HepG2 (cell line): Measurements from ENCODE around the gene CAMK1D. TPM values are rescaled to one million over a fixed set of nuclear protein-coding genes. Genes with fewer than 3 reads are reported as not detected.

Experiments
- DZIP1 ChIP-seq: sonication (generic); formaldehyde crosslinking; IDR thresholded peaks from 2 replicates; pipeline ENCODE4 v1.5.0; 2020; ENCODE audit warnings: mild to moderate bottlenecking, missing genetic modification reagents
- FOXM1 ChIP-seq: sonication (generic); formaldehyde crosslinking; IDR thresholded peaks from 2 replicates; pipeline ENCODE4 v1.5.0; 2020; ENCODE audit warnings: missing genetic modification reagents
- GATAD2A ChIP-seq: IDR thresholded peaks from 2 replicates; pipeline ENCODE4 v1.6.1; 2016
- GMEB1 ChIP-seq: sonication (generic); formaldehyde crosslinking; IDR thresholded peaks from 2 replicates; pipeline ENCODE4 v1.5.1; 2020; ENCODE audit warnings: missing genetic modification reagents, mild to moderate bottlenecking, borderline replicate concordance
- HDAC1 ChIP-seq: sonication (generic); formaldehyde crosslinking; IDR thresholded peaks from 2 replicates; pipeline ENCODE4 v1.5.1; 2020; ENCODE audit warnings: mild to moderate bottlenecking, missing genetic modification reagents
- MBNL3 ChIP-seq: fragments of 250-450 bp; sonication (Bioruptor Pico); conservative IDR thresholded peaks from 2 replicates; pipeline ENCODE4 v1.8.0; 2022; ENCODE audit warnings: mild to moderate bottlenecking, inconsistent platforms
- NCOA2 ChIP-seq: sonication (generic); formaldehyde crosslinking; IDR thresholded peaks from 2 replicates; pipeline ENCODE4 v1.8.0; 2022; ENCODE audit warnings: inconsistent platforms
- NFKB2 ChIP-seq: sonication (generic); formaldehyde crosslinking; IDR thresholded peaks from 2 replicates; pipeline ENCODE4 v1.4.0; 2020; ENCODE audit warnings: missing genetic modification reagents, borderline replicate concordance
- NR0B2 ChIP-seq: sonication (generic); formaldehyde crosslinking; IDR thresholded peaks from 2 replicates; pipeline ENCODE4 v1.4.0; 2020; ENCODE audit warnings: mild to moderate bottlenecking, missing genetic modification reagents
- RELA ChIP-seq: sonication (generic); formaldehyde crosslinking; IDR thresholded peaks from 2 replicates; pipeline ENCODE4 v1.4.0; 2020; ENCODE audit warnings: missing genetic modification reagents
- SALL2 ChIP-seq: sonication (generic); formaldehyde crosslinking; IDR thresholded peaks from 2 replicates; pipeline ENCODE4 v1.8.1; 2023; ENCODE audit warnings: mild to moderate bottlenecking, missing genetic modification reagents, inconsistent platforms
- SAP130 ChIP-seq: IDR thresholded peaks from 2 replicates; pipeline ENCODE4 v1.6.1; 2016; ENCODE audit warnings: low read depth
- ZBTB34 ChIP-seq: sonication (generic); formaldehyde crosslinking; IDR thresholded peaks from 2 replicates; pipeline ENCODE4 v1.8.0; 2022; ENCODE audit warnings: mild to moderate bottlenecking, missing genetic modification reagents
- ZBTB38 ChIP-seq: sonication (generic); formaldehyde crosslinking; IDR thresholded peaks from 2 replicates; pipeline ENCODE4 v1.5.1; 2020; ENCODE audit warnings: mild to moderate bottlenecking, missing genetic modification reagents
- ZMYM2 ChIP-seq: sonication (generic); formaldehyde crosslinking; IDR thresholded peaks from 2 replicates; pipeline ENCODE4 v1.8.0; 2022; ENCODE audit warnings: mild to moderate bottlenecking, missing genetic modification reagents
- ZNF224 ChIP-seq: sonication (generic); formaldehyde crosslinking; IDR thresholded peaks from 2 replicates; pipeline ENCODE4 v1.5.0; 2020; ENCODE audit warnings: mild to moderate bottlenecking, missing genetic modification reagents
- ZNF44 ChIP-seq: sonication (generic); formaldehyde crosslinking; IDR thresholded peaks from 2 replicates; pipeline ENCODE4 v1.5.1; 2020; ENCODE audit warnings: mild to moderate bottlenecking, missing genetic modification reagents
- ZNF550 ChIP-seq: sonication (generic); formaldehyde crosslinking; IDR thresholded peaks from 2 replicates; pipeline ENCODE4 v1.4.0; 2020; ENCODE audit warnings: mild to moderate bottlenecking, missing genetic modification reagents, borderline replicate concordance
- ZNF577 ChIP-seq: sonication (generic); formaldehyde crosslinking; IDR thresholded peaks from 2 replicates; pipeline ENCODE4 v1.4.0; 2020; ENCODE audit warnings: mild to moderate bottlenecking, low read depth, missing genetic modification reagents, borderline replicate concordance
- ZNF607 ChIP-seq: sonication (generic); formaldehyde crosslinking; IDR thresholded peaks from 2 replicates; pipeline ENCODE4 v1.5.1; 2020; ENCODE audit warnings: missing genetic modification reagents, mild to moderate bottlenecking, borderline replicate concordance
- ZNF776 ChIP-seq: sonication (generic); formaldehyde crosslinking; IDR thresholded peaks from 2 replicates; pipeline ENCODE4 v1.4.0; 2020; ENCODE audit warnings: mild to moderate bottlenecking, missing genetic modification reagents
- ZSCAN31 ChIP-seq: sonication (generic); formaldehyde crosslinking; IDR thresholded peaks from 2 replicates; pipeline ENCODE4 v1.5.0; 2020; ENCODE audit warnings: low read depth, mild to moderate bottlenecking, missing genetic modification reagents
- polyA plus RNA-seq, 8 experiments: library from polyadenylated mRNA; depleted of rRNA in 3 of 8; stranded (reverse) in 7 of 8; unstranded in 1 of 8; fragments of >200 nt; fragmentation: Illumina TruSeq in 4 of 8; extraction: Trizol in 4 of 8; gene quantifications; 2 replicates each; pipeline versions ENCODE4 v1.2.1 to v1.2.3, GENCODE V29; 2011 to 2016; ENCODE audit warnings: low read depth in 4 of 8, missing spikeins in 1 of 8, mixed read lengths in 1 of 8; ENCODE audit not compliant: insufficient read depth in 1 of 8
- total RNA-seq, 5 experiments: library from RNA; depleted of rRNA; stranded (reverse); fragments of >200 nt; fragmentation: Illumina TruSeq; extraction: Trizol; gene quantifications; 2 replicates each; pipeline ENCODE4 v1.2.3, GENCODE V29; 2016; ENCODE audit warnings: low read depth in 1 of 5
- TF ChIP-seq, protein P1 (sequence below): sonication (generic); formaldehyde crosslinking; IDR thresholded peaks from 2 replicates; pipeline ENCODE4 v1.5.1; 2020; ENCODE audit warnings: missing genetic modification reagents, mild to moderate bottlenecking, borderline replicate concordance

The CAMK1D gene
- total and polyA plus RNA-seq, 2 of the 13 experiments (the other 11 are each of a cell fraction or from before 2014, with no cell fraction given): under 0.01 TPM; not detected in 1

- TF ChIP-seq DZIP1 (CRISPR knock-in tag): no peak
- no peak for TF ChIP-seq ZSCAN31 (CRISPR knock-in tag)
- TF ChIP-seq FOXM1 (CRISPR knock-in tag): no peak
- TF ChIP-seq GMEB1 (CRISPR knock-in tag): no peak
- TF ChIP-seq ZNF607 (CRISPR knock-in tag): no peak
- TF ChIP-seq NR0B2: no peak
- TF ChIP-seq MBNL3: no peak
- TF ChIP-seq SALL2 (CRISPR knock-in tag): no peak
- TF ChIP-seq ZBTB38 (CRISPR knock-in tag): no peak
- TF ChIP-seq ZNF577: no peak
- TF ChIP-seq ZNF550 (CRISPR knock-in tag): no peak
- TF ChIP-seq SAP130 (CRISPR knock-in tag): peak; percentile 57
- no peak for TF ChIP-seq RELA (CRISPR knock-in tag)
- TF ChIP-seq HDAC1 (CRISPR knock-in tag): peak; percentile 75; the same call in 1 of the 2 replicates
- no peak for TF ChIP-seq ZMYM2 (CRISPR knock-in tag)
- no peak for TF ChIP-seq ZNF224 (CRISPR knock-in tag)
- no peak for TF ChIP-seq ZNF776 (CRISPR knock-in tag)
- TF ChIP-seq NFKB2 (CRISPR knock-in tag): no peak
- TF ChIP-seq, protein P1, sequence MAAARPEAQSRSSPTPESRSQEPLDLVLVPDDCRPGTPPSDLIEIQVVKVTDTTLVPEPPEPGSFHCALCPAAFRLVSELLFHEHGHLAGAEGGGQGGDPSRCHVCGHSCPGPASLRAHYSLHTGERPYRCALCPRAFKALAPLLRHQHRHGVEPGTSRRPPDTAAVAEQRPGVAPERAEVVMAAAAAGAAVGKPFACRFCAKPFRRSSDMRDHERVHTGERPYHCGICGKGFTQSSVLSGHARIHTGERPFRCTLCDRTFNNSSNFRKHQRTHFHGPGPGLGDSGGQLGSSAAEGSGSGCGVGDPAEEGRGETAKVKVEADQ (CRISPR knock-in tag): no peak
- 0 out of 2 replicates have a peak, but pooled peaks have one; percentile 5 for TF ChIP-seq NCOA2 (CRISPR knock-in tag)
- no peak for TF ChIP-seq ZBTB34 (CRISPR knock-in tag)
- 0 out of 2 replicates have a peak, but pooled peaks have one; percentile 21 for TF ChIP-seq GATAD2A (CRISPR knock-in tag)
- no peak for TF ChIP-seq ZNF44 (CRISPR knock-in tag)
Observed at GRCh38 chr10:12631787-12632562, 282.6 kb downstream of the CAMK1D start (continued).
